Left lung (tissue), 10 donors: ENCODE results near the gene PLD4. TPM values are rescaled to one million over a fixed set of nuclear protein-coding genes. Genes with fewer than 3 reads are reported as not detected.
"Not testable (repeated sequence)": the region's sequence is repeated elsewhere in the genome, so short reads cannot be mapped to it uniquely, and the experiment has no call there.

Source experiments
- ATAC-seq: fragments of 200-7000 bp; cut with Tn5 transposase; one replicate; pipeline ENCODE4 v1.9.1; 2020; ENCODE audit warnings: moderate library complexity
- DNase-seq, 4 donors: peaks; one replicate each; pipeline ENCODE4 v3.0.0-alpha.2; 2013 to 2020
- H3K27ac ChIP-seq, 2 donors: fragments of 200-600 bp; sonication (generic) in 1 of 2; one replicate each; pipeline versions ENCODE4 v1.5.0 to v1.8.0; 2020 to 2021
- H3K27me3 ChIP-seq, 2 donors: fragments of 200-600 bp; sonication (generic) in 1 of 2; one replicate each; pipeline versions ENCODE4 v1.5.0 to v1.8.0; 2020 to 2021
- H3K36me3 ChIP-seq, 2 donors: fragments of 200-600 bp; sonication (generic) in 1 of 2; one replicate each; pipeline versions ENCODE4 v1.5.0 to v1.8.0; 2020 to 2021
- H3K4me1 ChIP-seq, 2 donors: fragments of 200-600 bp; one replicate each; pipeline ENCODE4 v1.8.0; 2021
- H3K4me3 ChIP-seq, 2 donors: fragments of 200-600 bp; sonication (generic) in 1 of 2; one replicate each; pipeline versions ENCODE4 v1.5.0 to v1.8.0; 2020 to 2021; ENCODE audit warnings: mild to moderate bottlenecking in 1 of 2
- H3K9me3 ChIP-seq, 2 donors: fragments of 200-600 bp; sonication (generic) in 1 of 2; one replicate each; pipeline versions ENCODE4 v1.5.0 to v1.8.0; 2020 to 2021
- intact Hi-C, 2 donors: fragments of 100-400 bp; cut with DNase I; formaldehyde crosslinking; loops; one replicate each; pipeline versions ENCODE4 v1.11.2 to v1.14.2; 2022
- polyA plus RNA-seq, 6 donors: library from polyadenylated mRNA; unstranded; fragments of 120-200 nt; gene quantifications; one replicate each; pipeline ENCODE4 v1.2.1, GENCODE V29; 2013; ENCODE audit not compliant: insufficient read length in 6 of 6
- total RNA-seq, 2 donors: library from RNA; stranded (reverse); fragmentation: NEBNext Ultra II Directional; extraction: Animal tissue kit (Norgen Biotek cat#: 25700); gene quantifications; one replicate each; pipeline ENCODE4 v1.2.1, GENCODE V29; 2021
- TF ChIP-seq, protein P1 (sequence below), 2 donors: fragments of 200-600 bp; sonication (generic) in 1 of 2; IDR thresholded peaks; one replicate each; pipeline versions ENCODE4 v1.5.0 to v1.8.0; 2021; ENCODE audit warnings: antibody characterized with exemption in 2 of 2
- donor health status: DM: no; HTN: yes; CAD: no.
- donor health status: DM: no; HTN: no; CAD: no.

Gene PLD4
- total and polyA plus RNA-seq, 8 donors = 0.76 to 8.0 (median 4.7) TPM

DNA sequence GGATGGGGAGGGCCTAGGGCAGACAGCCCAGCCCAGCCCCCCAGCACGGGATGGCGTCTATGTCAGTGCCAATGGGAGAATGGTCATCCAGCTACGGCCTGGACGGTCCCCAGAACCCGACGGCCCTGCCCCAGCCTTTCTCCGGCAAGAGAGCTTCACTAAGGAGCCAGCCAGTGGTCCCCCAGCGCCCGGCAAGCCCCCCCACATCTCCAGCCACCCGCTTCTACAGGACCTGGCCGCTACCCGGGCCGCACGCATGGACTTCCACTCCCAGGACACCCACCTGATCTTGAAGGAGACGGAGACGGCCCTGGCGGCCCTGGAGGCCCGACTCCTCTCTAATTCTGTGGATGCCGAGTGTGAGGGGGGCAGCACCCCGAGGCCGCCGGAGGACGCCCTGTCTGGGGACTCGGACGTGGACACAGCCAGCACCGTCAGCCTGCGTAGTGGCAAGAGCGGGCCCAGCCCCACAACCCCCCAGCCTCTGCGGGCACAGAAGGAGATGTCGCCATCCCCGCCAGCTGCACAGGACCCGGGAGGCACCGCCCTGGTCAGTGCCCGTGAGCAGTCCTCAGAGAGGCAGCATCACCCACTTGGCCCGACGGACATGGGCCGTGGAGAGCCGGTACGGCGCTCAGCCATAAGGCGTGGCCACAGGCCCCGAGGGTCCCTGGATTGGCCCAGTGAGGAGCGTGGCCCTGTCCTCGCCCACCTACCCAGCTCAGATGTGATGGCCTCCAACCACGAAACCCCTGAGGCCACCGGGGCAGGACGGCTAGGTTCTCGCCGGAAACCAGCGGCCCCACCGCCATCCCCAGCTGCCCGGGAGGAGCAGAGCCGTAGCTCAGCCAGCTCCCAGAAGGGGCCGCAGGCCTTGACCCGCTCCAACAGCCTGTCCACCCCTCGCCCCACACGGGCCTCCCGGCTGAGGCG lies 37.7 kb upstream of the PLD4 start:
- ATAC-seq (no peak), DNase-seq (peak in 1 of 4 donors; percentile 79)
- Histone ChIP-seq H3K27me3 (no peaks in the 10 kb centered on the region), H3K4me3 (no peak overlapping the region), H3K27ac (no peak overlapping the region), H3K4me1 (no peaks in the 10 kb centered on the region), H3K9me3 (no peaks in the 10 kb centered on the region), H3K36me3 (peaks cover 0 to 59% of the 10 kb centered on the region in 2 donors)
- intact Hi-C loops = no loop called here
- TF ChIP-seq, protein P1, sequence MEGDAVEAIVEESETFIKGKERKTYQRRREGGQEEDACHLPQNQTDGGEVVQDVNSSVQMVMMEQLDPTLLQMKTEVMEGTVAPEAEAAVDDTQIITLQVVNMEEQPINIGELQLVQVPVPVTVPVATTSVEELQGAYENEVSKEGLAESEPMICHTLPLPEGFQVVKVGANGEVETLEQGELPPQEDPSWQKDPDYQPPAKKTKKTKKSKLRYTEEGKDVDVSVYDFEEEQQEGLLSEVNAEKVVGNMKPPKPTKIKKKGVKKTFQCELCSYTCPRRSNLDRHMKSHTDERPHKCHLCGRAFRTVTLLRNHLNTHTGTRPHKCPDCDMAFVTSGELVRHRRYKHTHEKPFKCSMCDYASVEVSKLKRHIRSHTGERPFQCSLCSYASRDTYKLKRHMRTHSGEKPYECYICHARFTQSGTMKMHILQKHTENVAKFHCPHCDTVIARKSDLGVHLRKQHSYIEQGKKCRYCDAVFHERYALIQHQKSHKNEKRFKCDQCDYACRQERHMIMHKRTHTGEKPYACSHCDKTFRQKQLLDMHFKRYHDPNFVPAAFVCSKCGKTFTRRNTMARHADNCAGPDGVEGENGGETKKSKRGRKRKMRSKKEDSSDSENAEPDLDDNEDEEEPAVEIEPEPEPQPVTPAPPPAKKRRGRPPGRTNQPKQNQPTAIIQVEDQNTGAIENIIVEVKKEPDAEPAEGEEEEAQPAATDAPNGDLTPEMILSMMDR (IDR thresholded peaks at IDR 0.05) = no peak

DNA sequence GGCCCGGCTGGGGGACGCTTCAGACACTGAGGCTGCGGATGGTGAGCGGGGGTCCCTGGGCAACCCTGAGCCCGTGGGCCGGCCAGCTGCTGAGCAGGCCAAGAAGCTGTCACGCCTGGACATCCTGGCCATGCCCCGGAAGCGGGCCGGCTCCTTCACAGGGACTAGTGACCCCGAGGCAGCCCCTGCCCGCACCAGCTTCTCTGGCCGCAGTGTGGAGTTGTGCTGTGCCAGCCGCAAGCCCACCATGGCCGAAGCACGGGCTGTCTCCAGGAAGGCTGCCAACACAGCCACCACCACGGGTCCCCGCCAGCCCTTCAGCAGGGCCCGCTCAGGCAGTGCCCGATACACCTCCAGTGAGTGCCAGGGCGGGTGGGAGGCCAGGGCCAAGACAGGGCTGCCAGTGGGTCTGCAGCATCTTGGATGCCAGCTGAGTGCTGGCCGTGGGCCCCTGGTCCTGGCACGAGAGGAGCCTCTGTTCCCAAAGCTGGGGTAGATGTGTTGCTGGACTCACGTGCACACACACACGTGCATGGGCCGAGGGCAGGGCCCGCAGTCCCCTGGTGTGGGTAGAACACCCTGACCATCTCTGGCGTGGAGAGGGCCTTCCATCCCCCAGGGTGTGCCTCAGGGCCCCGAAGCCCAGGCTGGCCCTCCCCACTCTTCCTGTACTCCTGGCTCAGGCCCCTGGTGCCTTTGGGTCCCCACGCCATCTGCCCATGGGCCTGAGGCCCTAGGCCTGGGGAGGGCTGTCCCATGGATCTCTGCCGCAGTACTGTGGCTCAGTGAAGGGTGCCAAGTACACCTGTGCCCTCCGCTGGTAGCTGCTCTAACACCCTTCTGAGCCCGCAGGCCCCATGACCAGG lies 36.8 kb upstream of the PLD4 start:
- TF ChIP-seq, protein P1 (IDR thresholded peaks at IDR 0.05) = no peak
- no peak overlapping the region for H3K27ac ChIP-seq
- intact Hi-C loops = no loop called here
- no peaks in the 10 kb centered on the region for H3K27me3 ChIP-seq
- H3K4me3 ChIP-seq = no peak overlapping the region
- H3K9me3 ChIP-seq = no peaks in the 10 kb centered on the region
- DNase-seq (peak in 1 of 4 donors; percentile 76), ATAC-seq (no peak)
- H3K36me3 ChIP-seq = peaks cover 0 to 55% of the 10 kb centered on the region in 2 donors
- no peaks in the 10 kb centered on the region for H3K4me1 ChIP-seq

DNA sequence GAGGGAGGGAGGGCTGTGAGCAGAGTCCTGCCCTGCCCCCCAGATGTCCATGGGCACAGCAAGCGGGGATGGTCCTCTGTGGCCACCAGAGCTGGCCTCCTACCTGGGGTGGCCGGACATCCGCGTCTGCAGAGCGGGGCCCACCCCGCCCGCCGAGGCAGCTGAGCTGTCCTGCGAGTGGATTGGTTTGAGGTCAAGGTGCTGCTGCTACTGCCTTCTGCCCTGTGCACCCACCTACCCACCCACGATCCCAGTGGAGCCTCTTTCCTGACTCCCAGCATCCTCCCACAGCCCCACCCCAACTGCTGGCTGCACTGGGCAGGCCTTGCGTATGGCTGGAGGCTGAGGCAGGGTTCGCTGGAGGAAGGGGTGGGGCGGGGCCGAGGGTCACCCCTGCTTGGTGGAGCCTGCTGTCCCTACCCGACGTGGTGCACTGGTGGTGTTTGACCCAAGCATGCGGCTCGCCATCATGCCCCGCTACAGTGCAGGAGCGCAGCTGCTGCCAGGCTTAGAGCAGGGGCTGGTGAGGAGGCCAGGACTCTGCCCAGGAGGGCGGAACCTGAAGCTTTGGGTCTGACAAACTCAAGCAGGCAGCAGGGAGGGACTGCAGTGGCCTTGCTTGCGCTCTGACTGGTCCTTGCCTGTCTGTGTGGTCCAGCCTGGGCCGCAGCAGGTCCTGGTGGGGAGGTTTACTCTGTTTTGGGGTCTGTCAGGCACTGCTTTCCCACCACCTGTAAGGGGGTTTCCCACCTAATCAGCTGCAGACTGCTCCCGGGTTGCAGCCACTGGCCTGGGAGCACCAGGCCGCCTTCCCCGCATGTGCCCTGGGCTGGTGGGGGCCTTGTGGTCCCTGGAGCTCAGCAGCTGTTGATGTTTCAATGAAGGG lies 35.9 kb upstream of the PLD4 start:
- no peak overlapping the region for H3K27ac ChIP-seq
- H3K4me1 ChIP-seq = no peaks in the 10 kb centered on the region
- peaks cover 0 to 55% of the 10 kb centered on the region in 2 donors for H3K36me3 ChIP-seq
- TF ChIP-seq, protein P1 (IDR thresholded peaks at IDR 0.05) = no peak
- H3K27me3 ChIP-seq = no peaks in the 10 kb centered on the region
- no peaks in the 10 kb centered on the region for H3K9me3 ChIP-seq
- H3K4me3 ChIP-seq = no peak overlapping the region
- intact Hi-C loops = no loop called here
- DNase-seq = peak in 2 of 4 donors; percentile 31 to 74
- no peak for ATAC-seq

DNA sequence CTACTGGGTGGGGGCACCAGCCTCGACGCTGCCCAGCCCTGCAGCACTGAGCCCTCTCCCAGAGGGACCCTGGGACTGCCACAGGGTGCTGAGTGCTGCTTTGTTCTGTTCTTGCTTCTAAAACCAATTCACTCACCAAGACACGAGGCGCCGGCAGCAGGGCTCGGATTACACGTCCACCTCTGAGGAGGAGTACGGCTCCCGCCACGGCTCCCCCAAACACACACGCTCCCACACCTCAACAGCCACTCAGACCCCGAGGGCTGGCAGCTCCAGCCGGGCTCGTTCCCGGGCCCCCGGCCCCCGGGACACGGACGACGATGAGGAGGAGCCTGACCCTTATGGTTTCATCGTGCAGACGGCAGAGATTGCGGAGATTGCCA lies 35.3 kb upstream of the PLD4 start:
- ATAC-seq = no peak
- intact Hi-C loops = no loop called here
- Histone ChIP-seq H3K27ac (no peak overlapping the region), H3K9me3 (no peaks in the 10 kb centered on the region), H3K4me1 (no peaks in the 10 kb centered on the region), H3K27me3 (no peaks in the 10 kb centered on the region), H3K4me3 (no peak overlapping the region), H3K36me3 (peaks cover 0 to 54% of the 10 kb centered on the region in 2 donors)
- DNase-seq = peak in 2 of 4 donors; percentile 30 to 64
- TF ChIP-seq, protein P1 (IDR thresholded peaks at IDR 0.05) = no peak

DNA sequence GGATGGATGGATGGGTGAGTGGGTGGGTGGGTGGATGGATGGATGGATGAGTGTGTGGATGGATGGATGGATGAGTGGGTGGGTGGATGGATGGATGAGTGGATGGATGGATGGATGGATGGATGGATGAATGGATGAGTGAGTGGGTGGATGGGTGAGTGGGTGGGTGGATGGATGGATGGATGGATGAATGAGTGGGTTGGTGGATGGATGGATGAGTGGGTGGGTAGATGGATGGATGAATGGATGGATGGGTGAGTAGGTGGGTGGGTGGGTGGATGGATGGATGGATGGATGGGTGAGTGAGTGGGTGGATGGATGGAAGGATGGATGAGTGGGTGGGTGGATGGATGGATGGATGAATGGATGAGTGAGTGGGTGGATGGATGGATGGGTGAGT lies 34.4 kb upstream of the PLD4 start:
- H3K27me3 ChIP-seq, DNase-seq, H3K9me3 ChIP-seq, H3K4me1 ChIP-seq, H3K27ac ChIP-seq, ATAC-seq, H3K4me3 ChIP-seq: not testable (repeated sequence)
- H3K36me3 ChIP-seq = peaks cover 0 to 50% of the 10 kb centered on the region in 2 donors
- intact Hi-C loops = loop anchor here in 1 of 2 donors (10.0 kb wide), 1 partner anchor 155 kb away; no protein-coding TSS in a partner anchor
